COLO829 (cell line): ENCODE data around the gene HSPA6.
"Not testable (repeated sequence)": the region's sequence is repeated elsewhere in the genome, so short reads cannot be mapped to it uniquely, and the experiment has no call there.

Source experiments
- DNase-seq: peaks from one replicate; pipeline ENCODE4 v3.0.0; 2012; ENCODE audit warnings: low spot score

The HSPA6 gene

DNA sequence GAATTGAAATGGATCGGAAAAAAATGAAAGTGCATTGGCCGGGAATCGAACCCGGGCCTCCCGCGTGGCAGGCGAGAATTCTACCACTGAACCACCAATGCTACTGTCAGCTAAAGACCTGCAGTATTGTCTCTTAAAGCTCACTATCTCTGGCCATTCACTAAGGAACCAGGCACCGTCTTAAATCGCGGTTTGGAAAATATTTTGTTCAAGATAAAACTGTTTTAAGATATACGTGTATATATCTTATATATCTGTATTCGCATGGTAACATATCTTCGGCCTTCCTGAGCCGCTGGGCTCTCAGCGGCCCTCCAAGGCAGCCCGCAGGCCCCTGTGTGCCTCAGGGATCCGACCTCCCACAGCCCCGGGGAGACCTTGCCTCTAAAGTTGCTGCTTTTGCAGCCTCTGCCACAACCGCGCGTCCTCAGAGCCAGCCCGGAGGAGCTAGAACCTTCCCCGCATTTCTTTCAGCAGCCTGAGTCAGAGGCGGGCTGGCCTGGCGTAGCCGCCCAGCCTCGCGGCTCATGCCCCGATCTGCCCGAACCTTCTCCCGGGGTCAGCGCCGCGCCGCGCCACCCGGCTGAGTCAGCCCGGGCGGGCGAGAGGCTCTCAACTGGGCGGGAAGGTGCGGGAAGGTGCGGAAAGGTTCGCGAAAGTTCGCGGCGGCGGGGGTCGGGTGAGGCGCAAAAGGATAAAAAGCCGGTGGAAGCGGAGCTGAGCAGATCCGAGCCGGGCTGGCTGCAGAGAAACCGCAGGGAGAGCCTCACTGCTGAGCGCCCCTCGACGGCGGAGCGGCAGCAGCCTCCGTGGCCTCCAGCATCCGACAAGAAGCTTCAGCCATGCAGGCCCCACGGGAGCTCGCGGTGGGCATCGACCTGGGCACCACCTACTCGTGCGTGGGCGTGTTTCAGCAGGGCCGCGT, at the start of gene HSPA6:
TSS of gene HSPA6 (plus strand) at position 724 of the 925 bp plus-strand sequence. CDS start at position 843, 119 bp downstream.
- DNase-seq = peak; percentile 78

DNA sequence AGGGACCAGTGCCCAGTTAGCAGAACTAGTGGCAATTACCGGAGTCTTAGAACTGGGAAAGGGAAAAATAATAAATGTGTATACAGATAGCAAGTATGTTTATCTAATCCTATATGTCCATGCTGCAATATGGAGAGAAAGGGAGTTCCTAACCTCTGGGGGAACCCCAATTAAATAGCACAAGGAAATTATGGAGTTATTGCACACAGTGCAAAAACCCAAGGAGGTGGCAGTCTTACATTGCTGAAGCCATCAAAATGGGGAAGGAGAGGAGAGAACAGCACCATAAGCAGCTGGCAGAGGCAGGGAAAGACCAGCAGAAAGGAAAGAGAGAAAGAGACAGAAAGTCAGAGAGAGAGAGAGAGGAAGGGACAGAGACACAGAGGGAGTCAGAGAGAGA, 46.6 kb upstream of the HSPA6 start:
- not testable (repeated sequence) for DNase-seq

DNA sequence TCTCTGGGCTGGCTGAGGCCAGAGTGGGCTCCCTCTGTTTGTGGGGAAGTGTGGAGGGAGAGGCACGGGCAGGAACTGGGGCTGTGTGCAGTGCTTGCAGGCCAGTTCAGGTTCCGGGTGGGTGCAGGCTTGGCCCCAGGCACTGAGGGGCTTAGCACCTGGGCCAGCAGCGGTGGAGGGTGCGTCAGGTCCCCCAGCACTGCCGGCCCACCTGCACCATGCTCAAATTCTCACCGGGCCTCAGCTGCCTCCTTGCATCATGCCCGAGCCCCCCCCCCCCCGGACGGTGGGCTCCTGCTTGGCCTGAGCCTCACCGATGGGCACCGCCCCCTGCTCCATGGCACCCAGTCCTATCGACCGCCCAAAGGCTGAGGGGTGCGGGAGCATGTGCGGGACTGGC, 45.4 kb upstream of the HSPA6 start:
- DNase-seq = no peak

DNA sequence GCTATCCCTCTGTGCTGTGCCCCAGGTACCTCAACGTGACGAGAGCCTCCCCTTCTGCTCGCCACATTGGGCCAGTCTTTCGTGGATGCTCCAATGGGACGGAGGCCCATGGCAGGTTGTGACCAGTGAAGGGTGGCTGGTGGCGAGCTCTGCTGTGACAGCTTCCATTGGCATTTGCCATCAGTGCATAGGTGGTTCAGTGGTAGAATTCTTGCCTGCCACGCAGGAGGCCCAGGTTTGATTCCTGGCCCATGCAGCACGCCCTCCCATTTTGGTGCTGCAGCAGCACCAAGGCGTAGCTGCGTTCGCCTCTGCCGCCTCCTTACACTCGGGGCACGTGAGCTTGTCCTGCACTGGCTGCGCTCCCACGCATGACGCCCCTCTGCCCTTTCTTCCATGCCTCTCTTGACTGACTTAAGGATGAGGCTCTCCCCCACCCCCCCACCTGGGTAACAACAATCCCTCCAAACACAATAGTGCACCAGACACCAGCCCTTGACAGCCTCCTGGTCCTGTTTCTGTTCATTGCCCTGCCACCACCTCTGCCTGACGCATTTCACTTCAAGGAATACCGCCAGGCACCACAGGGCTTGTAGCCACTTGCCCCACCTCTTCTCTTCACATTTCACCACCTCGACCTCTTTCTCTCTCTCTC, 43.8 kb upstream of the HSPA6 start:
- no peak for DNase-seq

DNA sequence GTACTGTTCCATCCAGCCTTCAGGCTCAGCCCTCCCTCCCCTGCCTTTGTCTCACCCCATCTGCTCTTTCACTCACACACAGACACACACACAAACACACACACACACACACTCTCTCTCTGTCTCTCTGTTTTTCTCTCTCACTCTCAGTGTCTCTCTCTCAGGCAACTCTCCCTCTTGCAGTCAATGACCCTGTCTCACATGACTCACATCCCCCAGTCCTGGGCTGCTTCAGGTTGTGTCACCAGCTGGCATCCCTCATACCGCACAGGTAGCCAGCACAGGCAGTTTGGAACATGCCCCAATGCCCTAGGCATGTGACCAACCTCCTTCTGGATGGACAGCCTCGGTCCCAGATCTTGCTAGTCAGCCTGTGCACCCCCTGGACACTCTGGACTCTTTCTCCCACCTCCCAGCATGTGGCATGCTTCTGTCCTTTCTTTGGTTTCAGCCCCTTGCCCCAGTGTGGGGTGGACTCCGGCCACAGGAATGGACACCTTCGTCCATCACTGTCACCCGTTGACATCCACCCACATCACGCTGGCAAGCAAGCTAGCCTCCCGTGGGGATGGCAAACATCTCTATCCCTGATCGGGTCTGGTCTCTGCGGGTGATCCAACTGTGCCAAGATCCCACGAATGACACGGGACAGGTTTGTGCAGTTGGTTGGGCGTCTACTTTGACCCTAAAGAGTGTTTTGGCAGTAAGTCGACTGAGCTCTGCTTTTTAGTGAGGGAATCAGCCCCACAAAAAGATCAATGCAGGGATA, 42.5 kb upstream of the HSPA6 start:
- DNase-seq = no peak

DNA sequence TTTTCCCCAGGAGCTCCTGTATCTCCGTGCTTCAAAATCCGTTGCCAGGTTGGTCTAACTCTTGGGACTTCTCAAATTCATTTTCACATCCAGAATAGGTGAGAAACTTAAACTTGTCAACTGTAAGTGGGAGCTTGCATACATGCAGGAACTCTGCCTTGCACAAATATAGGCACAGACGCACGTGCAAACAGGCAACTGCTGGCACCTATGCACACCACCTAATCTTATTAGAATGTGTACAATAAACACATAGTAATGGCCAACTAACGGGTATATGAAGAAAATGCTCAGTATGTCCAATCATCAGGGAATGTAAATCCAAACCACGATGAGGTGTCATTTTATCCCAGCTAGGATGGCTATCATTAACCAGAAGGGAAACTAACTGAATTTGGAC, 41.7 kb upstream of the HSPA6 start:
- DNase-seq = no peak

DNA sequence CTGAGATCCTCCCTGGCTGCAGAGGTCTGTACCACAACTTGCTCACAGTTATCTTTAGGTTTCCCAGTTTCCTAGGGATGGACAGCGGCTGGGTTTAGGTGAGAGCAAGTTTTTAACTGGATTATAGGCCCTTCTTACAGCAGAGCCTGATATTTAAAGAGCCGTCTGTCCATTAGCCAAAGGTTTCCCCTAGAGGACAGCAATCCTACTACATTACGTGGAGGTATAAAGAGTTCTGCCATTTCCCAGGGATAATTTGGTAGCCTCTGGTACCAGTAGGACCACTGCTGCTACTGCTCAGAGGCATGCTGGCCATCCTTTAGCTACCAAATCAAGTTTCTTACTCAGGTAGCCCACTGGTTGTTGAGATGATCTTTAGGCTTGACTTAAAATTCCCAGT, 41.0 kb upstream of the HSPA6 start:
- no peak for DNase-seq

DNA sequence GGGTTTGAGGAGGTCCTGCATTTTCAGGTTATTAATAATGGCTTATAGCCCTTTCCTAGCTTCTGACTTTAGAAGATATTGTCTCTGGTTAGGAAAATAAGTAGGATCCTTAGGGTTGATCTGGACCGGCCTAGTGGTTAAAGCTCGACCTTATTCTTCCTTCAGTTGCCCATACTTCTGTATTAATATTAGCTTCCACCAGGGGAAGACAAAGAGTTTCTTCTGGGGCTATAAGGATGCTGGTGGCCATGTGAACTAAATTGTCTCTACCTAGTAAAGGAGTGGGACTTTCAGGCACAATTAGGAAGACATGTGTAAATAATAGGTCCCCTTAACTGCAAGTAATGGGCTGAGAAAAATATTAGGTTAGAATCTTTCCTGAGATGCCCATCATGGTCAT, 39.7 kb upstream of the HSPA6 start:
- DNase-seq = peak; percentile 48

DNA sequence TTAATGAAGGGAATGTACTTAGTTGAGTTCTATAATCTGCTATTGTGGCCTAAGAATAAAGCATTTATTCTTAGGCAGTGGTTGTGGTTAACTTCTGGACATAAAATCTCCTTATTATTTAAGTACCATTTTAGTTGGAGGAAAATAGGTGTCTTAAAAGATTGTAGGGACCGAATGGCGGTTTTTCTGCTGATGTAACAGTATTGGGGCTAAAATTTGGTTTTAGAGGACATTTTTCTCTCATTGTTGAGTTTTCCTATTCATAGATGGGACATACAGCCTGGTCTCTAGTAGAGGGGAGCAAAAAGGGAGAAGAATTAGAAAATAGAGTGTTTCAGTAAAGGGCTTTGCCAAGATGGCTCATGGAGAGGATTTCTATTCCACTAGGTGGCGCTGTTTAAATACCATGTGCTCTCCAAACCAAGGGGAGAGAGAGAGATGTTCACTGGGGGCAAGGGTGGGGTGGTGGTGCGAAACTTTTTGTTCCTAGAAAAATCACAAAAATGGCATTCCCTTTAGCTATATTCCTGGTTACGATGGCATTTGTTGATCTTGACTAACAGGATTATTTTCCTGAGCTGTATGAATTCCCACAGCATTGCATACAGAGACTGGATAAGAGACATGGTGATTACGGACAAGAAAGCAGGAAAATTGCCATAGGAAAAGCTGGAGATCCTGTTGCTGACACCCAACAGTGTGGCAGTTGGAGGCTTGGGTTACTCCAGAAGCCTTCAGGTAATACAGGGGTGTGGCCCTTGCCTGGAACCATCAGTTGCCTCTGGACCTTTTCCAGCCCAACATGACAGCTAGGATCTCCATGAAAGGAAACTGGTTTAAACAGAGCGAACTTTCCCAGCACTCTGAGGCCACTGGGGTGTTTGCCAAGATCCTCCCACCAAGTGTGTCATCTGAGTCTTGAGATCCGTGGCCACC, 37.3 kb upstream of the HSPA6 start:
- DNase-seq = peak; percentile 87

DNA sequence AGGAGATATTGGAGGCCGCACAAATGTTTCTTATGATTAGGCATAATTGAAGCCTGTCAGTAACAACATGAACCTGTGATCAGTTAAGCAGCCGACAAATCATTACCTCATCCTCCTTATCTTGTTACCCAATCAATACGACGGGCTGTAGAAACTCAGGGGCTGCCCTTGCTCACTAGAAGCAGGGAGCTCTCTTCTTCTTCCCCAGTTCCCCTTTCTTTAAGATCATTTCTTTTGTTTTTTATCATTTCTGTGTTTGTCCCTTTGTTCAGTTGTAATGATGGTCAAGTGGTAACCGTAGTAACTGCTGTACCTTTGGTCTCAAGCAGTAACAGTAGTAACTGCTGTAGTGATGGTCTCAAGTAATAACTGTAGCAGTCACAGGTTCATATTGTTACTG, 32.9 kb upstream of the HSPA6 start:
- DNase-seq = no peak

DNA sequence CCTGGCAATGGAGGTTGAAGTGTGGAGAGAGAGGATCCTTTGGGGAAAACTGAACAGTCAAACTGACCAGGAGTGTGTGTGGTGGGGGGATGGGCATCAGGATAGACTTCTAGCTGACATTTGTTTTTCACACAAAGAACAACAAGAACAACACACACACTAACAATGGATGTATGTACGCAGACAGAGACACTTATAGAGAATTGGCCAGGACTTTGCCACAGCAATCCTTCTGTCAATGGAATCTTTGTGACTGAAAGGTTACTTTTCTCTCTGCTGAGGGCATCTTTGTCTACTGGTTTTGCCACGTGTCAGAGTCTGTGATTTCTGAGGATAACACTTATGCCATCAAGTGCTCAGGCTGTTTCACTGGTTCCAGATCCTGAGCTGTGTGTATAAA, 31.5 kb upstream of the HSPA6 start:
- DNase-seq = peak; percentile 74

DNA sequence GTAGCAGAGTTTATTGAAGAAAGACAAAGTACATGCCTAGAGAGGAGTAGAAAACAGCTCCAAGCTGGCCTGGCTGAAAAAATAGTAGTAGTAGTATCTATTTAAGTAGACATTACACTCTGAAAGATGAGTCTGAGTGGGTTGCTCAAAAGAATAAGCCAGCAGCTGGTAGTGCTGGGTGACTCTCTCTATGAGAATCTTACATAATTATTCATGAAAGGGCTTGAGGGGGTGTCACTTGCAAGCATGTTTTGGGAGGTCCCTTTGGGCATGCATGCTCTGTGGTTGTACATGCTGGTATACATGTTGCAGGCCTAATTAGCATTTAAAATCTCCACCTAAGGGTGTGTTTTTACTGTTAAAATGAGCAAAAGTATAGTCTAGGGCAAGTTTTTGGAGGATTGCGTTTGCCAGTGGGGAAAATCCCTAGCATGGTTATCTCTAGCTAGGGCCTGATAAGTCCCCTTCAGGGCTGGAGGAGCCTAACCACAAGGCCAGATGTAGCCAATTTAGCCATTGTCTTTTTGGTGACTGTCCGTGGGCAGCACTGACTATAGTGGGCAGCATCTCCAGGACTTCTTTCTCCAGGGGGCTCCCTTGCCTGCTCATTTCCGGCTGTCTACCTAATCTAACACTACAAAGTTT, 30.1 kb upstream of the HSPA6 start:
- DNase-seq = no peak

DNA sequence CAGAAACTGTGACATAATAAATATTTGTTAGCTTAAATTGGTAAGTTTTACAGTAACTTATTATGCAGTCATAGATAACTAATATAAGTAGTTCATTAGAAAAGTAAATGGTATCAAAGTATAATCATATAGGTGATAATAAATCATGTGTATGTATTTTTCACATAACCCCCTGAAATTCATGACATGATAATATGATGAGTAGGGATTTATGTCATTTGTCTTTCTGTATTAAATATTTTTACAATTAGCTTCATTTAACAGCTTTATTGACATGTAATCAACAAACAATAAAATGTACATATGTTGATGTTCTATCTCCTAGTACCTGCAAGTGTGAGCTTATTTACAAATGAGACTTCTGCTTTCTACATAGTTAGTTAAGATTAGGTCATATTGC, 28.9 kb upstream of the HSPA6 start:
- no peak for DNase-seq

DNA sequence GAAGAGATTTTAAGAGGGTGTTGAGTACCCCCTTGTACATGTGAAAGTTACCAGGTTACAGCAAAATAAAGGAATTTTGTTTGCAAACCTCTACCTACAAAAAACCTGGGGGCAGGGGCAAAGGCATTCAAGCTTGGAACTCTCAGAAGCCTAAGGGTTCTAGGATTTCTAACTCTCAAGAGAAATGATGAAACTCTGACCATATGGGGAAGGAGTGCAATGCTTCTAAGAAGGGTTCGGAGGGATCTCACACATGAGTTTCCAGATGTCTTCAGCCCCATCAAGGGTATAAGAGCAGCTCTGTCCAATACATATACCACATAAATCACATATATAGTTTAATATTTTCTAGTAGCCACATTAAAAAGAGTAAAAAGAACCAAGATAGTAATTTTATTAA, 26.4 kb upstream of the HSPA6 start:
- DNase-seq = no peak

DNA sequence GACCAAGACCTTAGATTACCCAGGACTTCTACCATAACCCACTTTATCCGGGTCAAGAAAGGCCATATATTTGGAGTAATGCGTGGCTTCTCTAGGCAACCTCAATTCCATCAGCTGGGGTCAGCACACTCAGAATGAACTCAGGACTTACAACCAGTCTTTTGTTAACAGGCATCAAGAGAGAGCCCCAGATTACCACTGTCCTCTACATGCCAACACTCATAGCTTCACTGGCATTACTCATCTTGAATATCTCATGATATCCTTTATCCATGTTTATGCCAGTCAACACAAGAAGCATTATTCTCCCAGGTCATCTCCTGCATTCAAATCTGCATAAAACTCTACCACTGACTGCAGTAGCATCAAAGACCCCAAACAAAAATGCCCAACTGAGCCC, 25.7 kb upstream of the HSPA6 start:
- DNase-seq = peak; percentile 99

DNA sequence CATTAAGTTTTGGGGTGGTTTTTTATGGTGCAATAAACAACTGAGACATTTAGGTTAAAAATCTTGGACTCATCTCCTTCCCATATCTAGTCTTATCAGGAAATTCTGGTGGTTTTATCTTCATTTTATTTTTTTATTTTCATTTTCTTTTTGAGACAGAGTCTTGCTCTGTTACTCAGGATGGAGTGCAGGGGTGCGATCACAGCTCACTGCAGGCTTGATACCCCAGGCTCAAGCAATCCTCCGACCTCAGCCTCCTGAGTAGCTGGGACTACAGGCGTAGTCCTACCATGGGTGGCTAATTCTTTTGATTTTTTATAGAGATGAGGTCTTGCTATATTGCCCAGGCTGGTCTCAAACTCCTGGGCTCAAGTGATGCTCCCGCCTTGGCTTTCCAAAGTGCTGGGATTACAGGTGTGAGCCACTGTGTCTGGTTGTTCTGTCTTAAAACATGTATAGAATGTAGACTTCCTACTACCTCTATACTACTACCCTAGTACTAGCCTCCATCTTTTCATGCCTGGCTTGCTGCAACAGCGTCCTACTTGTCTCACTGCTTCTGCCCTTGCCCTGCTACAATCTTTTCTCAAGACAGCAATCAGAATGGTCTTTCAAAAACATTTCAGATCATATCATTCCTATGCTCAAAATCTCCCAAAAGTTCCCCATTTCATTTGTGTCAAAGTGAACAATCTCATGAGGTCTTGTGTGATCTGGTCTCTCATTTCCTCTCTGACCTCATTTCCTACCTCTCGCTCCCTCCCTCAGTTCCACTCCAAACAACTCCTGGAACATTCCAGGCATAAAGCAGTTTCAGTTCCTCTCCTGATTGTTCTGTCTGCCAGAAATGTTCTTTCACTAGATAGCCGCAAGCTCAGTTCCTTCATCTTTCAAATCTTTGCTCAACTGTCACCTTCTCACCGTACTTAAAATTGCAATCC, 25.0 kb upstream of the HSPA6 start:
- peak; percentile 80 for DNase-seq

DNA sequence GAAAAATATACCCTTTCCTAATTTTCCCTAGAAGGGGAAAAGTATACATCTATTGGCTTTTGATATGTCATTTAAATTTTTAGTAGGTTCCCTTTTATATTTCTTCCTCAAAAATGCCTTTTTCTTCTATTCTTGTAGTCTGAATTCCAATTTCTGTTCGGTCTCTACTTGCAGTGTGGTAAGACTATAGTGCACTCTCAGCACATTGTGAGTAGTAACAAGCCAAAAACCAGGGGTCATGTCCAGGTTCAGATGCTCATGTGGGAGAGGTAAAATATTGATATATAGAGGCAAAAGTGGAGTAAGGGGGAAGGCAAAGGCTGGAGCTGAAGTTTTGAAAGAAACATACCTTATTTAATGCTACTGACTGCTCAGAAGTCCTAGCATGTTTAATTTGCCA, 23.1 kb upstream of the HSPA6 start:
- DNase-seq = no peak

DNA sequence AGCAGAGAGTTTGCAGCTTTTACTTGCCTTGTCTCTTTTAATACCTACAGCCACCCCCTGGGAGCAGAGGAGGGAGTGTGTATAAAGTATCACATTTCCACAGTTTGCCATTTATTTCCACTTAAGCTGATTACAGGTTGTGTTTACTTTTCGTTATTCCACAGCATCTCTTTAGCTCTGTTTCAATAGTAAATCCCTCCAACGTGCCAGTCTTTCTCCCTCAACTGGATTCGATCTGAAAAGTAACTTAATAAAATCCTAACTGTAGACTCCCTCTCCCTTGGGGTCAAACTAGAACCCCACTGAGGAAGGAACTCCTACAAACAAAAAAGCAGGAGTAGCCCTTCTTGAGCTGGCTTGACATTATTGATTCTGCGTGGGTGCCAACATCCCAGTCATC, 22.2 kb upstream of the HSPA6 start:
- DNase-seq = no peak

DNA sequence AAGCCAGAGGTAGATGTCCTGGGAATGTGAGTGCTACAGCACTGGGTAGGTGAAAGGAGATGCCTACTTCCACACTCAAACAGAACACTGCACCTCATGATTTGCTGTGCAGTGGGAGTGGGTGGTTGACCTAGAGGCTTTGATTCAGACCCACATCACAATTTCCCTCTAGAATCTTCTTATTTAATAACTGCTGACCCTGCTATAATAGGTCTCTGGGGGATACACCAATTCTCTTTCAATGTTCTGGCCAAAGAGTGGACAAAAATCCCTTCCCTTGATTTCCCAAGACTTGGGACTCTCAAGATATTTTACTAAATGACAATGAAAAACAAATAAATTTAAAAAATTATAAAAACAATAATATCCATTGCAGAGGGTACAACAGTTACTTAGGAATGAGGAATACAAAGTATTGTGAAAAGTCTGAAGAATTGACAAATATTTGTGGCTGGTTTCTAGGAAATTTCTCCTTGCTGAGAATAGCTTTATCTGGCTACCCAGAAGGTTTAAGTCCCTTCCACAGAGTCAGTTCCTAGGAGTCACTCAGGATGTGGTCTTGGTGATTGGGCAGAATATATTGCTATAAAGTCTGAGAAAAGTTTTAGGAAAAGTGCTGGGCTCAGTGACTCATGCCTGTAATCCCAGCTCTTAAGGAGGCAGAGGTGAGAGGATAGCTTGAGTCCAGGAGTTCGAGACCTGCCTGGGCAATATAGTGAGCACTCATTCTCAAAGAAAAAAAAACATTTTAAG, 21.5 kb upstream of the HSPA6 start:
- DNase-seq = no peak
